A172 (cell line): ENCODE results near the gene ATRIP. TPM values are rescaled to one million over a fixed set of nuclear protein-coding genes. Genes with fewer than 3 reads are reported as not detected.
"Not testable (repeated sequence)": the region's sequence is repeated elsewhere in the genome, so short reads cannot be mapped to it uniquely, and the experiment has no call there.

Source experiments
- DNase-seq: peaks from one replicate; pipeline ENCODE4 v3.0.0-alpha.2; 2015; ENCODE audit warnings: low spot score
- total RNA-seq: library from RNA; depleted of rRNA; stranded (reverse); fragments of >200 nt; shearing (Covaris generic); gene quantifications from 2 replicates; pipeline ENCODE4 v1.2.3, GENCODE V29; 2014

ATRIP gene
- total RNA-seq, 1 experiment from 2014 or later = 8.1 TPM

- peak; percentile 69 for DNase-seq
Observed at GRCh38 chr3:48435774-48436476, 10.6 kb upstream of the ATRIP start.

- no peak for DNase-seq
Observed at GRCh38 chr3:48436477-48436787, 10.1 kb upstream of the ATRIP start.

GRCh38 chr3:48436855-48437254 lies 9.7 kb upstream of the ATRIP start:
- no peak for DNase-seq

- no peak for DNase-seq
Observed at GRCh38 chr3:48437812-48438211, 8.7 kb upstream of the ATRIP start.

GRCh38 chr3:48439820-48440589 lies 6.5 kb upstream of the ATRIP start, which contains the start of the genes CCDC51 and TMA7:
Gene CCDC51, minus strand, starts transcription at chr3:48440119. Its CDS starts 4,991 bp downstream, at chr3:48435128.
Gene TMA7, plus strand, starts transcription at chr3:48440257. Its CDS starts 40 bp downstream, at chr3:48440297.
- peak; percentile 95 for DNase-seq

- DNase-seq = no peak
Observed at GRCh38 chr3:48440590-48440958, 6.0 kb upstream of the ATRIP start.

- no peak for DNase-seq
Observed at GRCh38 chr3:48441940-48442339, 4.6 kb upstream of the ATRIP start.

GRCh38 chr3:48445277-48445882 lies 1.2 kb upstream of the ATRIP start:
- DNase-seq = no peak

GRCh38 chr3:48446043-48446424 lies 503 bp upstream of the ATRIP start:
- DNase-seq = no peak

- DNase-seq = no peak
Observed at GRCh38 chr3:48451270-48451669, 4.7 kb downstream of the ATRIP start.

GRCh38 chr3:48456456-48456855 lies 9.9 kb downstream of the ATRIP start:
- DNase-seq = no peak

- DNase-seq = no peak
Observed at GRCh38 chr3:48459331-48459730, 12.8 kb downstream of the ATRIP start.

GRCh38 chr3:48459773-48460516 lies 13.4 kb downstream of the ATRIP start:
- no peak for DNase-seq

- DNase-seq = no peak
Observed at GRCh38 chr3:48460517-48460902, 14.0 kb downstream of the ATRIP start.

- not testable (repeated sequence) for DNase-seq
Observed at GRCh38 chr3:48461767-48462166, 15.2 kb downstream of the ATRIP start.

- no peak for DNase-seq
Observed at GRCh38 chr3:48463703-48464102, 17.2 kb downstream of the ATRIP start.

GRCh38 chr3:48464713-48465221 lies 18.2 kb downstream of the ATRIP start:
- DNase-seq = no peak

- DNase-seq = no peak
Observed at GRCh38 chr3:48465237-48465530, 18.6 kb downstream of the ATRIP start.

GRCh38 chr3:48465531-48466378 lies 19.2 kb downstream of the ATRIP start:
- peak; percentile 99 for DNase-seq

- no peak for DNase-seq
Observed at GRCh38 chr3:48466386-48467109, 20.0 kb downstream of the ATRIP start.

GRCh38 chr3:48467110-48467454 lies 20.5 kb downstream of the ATRIP start:
- no peak for DNase-seq
